Measurements from ENCODE around the gene MPI.

Gene MPI

GRCh38 chr15:74889883-74890664 is at the start of gene MPI:
Gene MPI, plus strand, starts transcription at chr15:74890042. Its CDS starts 32 bp downstream, at chr15:74890074.
- Histone ChIP-seq H3K4me1 (ENCODE audit: control insufficient read depth in 5 of 5, insufficient read depth in 5 of 5, low read length in 5 of 5) (peaks cover 6 to 28% (median 24%) of the 10 kb centered on the region in 5 donors), H3K36me3 (ENCODE audit: control insufficient read depth in 5 of 5, insufficient read depth in 5 of 5, low read length in 5 of 5) (peaks cover 0 to 22% (median 19%) of the 10 kb centered on the region in 5 donors), H3K27me3 (ENCODE audit: control insufficient read depth in 5 of 5, insufficient read depth in 4 of 5, low read length in 5 of 5) (no peaks in the 10 kb centered on the region), H3K9ac (ENCODE audit: low read length in 5 of 5) (peak within 1 kb of the TSS; percentile 69 to 97 (median 91)), H3K9me3 (ENCODE audit: control insufficient read depth in 5 of 5, low read length in 5 of 5) (no peaks in the 10 kb centered on the region), H3K4me3 (ENCODE audit: low read depth in 1 of 5, low read length in 5 of 5) (peak within 1 kb of the TSS; percentile 92 to 96 (median 95)), H3K27ac (ENCODE audit: low read depth, low read length) (peak within 1 kb of the TSS; percentile 61)

GRCh38 chr15:74840851-74841775 is 48.7 kb upstream of the MPI start:
- H3K4me1 ChIP-seq (ENCODE audit: control insufficient read depth in 5 of 5, insufficient read depth in 5 of 5, low read length in 5 of 5): peaks cover 2 to 36% (median 24%) of the 10 kb centered on the region in 5 donors

GRCh38 chr15:74841891-74842373 is 47.9 kb upstream of the MPI start:
- Histone ChIP-seq H3K9ac (ENCODE audit: low read length in 5 of 5) (peak overlapping the region in 3 of 5 donors; percentile 83 to 94 (median 86)), H3K27me3 (ENCODE audit: control insufficient read depth in 5 of 5, insufficient read depth in 4 of 5, low read length in 5 of 5) (no peaks in the 10 kb centered on the region), H3K27ac (ENCODE audit: low read depth, low read length) (no peak overlapping the region), H3K4me1 (ENCODE audit: control insufficient read depth in 5 of 5, insufficient read depth in 5 of 5, low read length in 5 of 5) (peaks cover 2 to 36% (median 24%) of the 10 kb centered on the region in 5 donors), H3K9me3 (ENCODE audit: control insufficient read depth in 5 of 5, low read length in 5 of 5) (no peaks in the 10 kb centered on the region), H3K36me3 (ENCODE audit: control insufficient read depth in 5 of 5, insufficient read depth in 5 of 5, low read length in 5 of 5) (peaks cover 0 to 54% (median 36%) of the 10 kb centered on the region in 5 donors), H3K4me3 (ENCODE audit: low read depth in 1 of 5, low read length in 5 of 5) (peak overlapping the region; percentile 86 to 95 (median 93))

More at GRCh38 chr15:74840851-74841775, 48.7 kb upstream of the MPI start:
- Histone ChIP-seq H3K4me3 (ENCODE audit: low read depth in 1 of 5, low read length in 5 of 5) (no peak overlapping the region), H3K36me3 (ENCODE audit: control insufficient read depth in 5 of 5, insufficient read depth in 5 of 5, low read length in 5 of 5) (peaks cover 0 to 59% (median 41%) of the 10 kb centered on the region in 5 donors), H3K27ac (ENCODE audit: low read depth, low read length) (no peak overlapping the region), H3K9ac (ENCODE audit: low read length in 5 of 5) (peak overlapping the region in 1 of 5 donors; percentile 27), H3K27me3 (ENCODE audit: control insufficient read depth in 5 of 5, insufficient read depth in 4 of 5, low read length in 5 of 5) (no peaks in the 10 kb centered on the region), H3K9me3 (ENCODE audit: control insufficient read depth in 5 of 5, low read length in 5 of 5) (no peaks in the 10 kb centered on the region)

GRCh38 chr15:74842581-74843444 is 47.0 kb upstream of the MPI start, which contains the start of gene ULK3:
Gene ULK3, minus strand, starts transcription at chr15:74843156. Its CDS starts 51 bp downstream, at chr15:74843105.
- peaks cover 0 to 54% (median 37%) of the 10 kb centered on the region in 5 donors for H3K36me3 ChIP-seq (ENCODE audit: control insufficient read depth in 5 of 5, insufficient read depth in 5 of 5, low read length in 5 of 5)
- peak within 1 kb of the TSS; percentile 83 to 94 (median 91) for H3K9ac ChIP-seq (ENCODE audit: low read length in 5 of 5)
- H3K9me3 ChIP-seq (ENCODE audit: control insufficient read depth in 5 of 5, low read length in 5 of 5): no peaks in the 10 kb centered on the region
- H3K4me3 ChIP-seq (ENCODE audit: low read depth in 1 of 5, low read length in 5 of 5): peak within 1 kb of the TSS; percentile 86 to 95 (median 93)
- H3K4me1 ChIP-seq (ENCODE audit: control insufficient read depth in 5 of 5, insufficient read depth in 5 of 5, low read length in 5 of 5): peaks cover 2 to 36% (median 27%) of the 10 kb centered on the region in 5 donors
- H3K27me3 ChIP-seq (ENCODE audit: control insufficient read depth in 5 of 5, insufficient read depth in 4 of 5, low read length in 5 of 5): no peaks in the 10 kb centered on the region
- peak within 1 kb of the TSS; percentile 84 for H3K27ac ChIP-seq (ENCODE audit: low read depth, low read length)

GRCh38 chr15:74843445-74843828 is 46.4 kb upstream of the MPI start:
- no peaks in the 10 kb centered on the region for H3K27me3 ChIP-seq (ENCODE audit: control insufficient read depth in 5 of 5, insufficient read depth in 4 of 5, low read length in 5 of 5)
- peak overlapping the region; percentile 84 for H3K27ac ChIP-seq (ENCODE audit: low read depth, low read length)
- H3K9ac ChIP-seq (ENCODE audit: low read length in 5 of 5): peak overlapping the region; percentile 30 to 86 (median 81)
- peaks cover 0 to 54% (median 39%) of the 10 kb centered on the region in 5 donors for H3K36me3 ChIP-seq (ENCODE audit: control insufficient read depth in 5 of 5, insufficient read depth in 5 of 5, low read length in 5 of 5)
- no peaks in the 10 kb centered on the region for H3K9me3 ChIP-seq (ENCODE audit: control insufficient read depth in 5 of 5, low read length in 5 of 5)
- peaks cover 2 to 36% (median 27%) of the 10 kb centered on the region in 5 donors for H3K4me1 ChIP-seq (ENCODE audit: control insufficient read depth in 5 of 5, insufficient read depth in 5 of 5, low read length in 5 of 5)
- peak overlapping the region; percentile 60 to 95 (median 88) for H3K4me3 ChIP-seq (ENCODE audit: low read depth in 1 of 5, low read length in 5 of 5)

- H3K36me3 ChIP-seq (ENCODE audit: control insufficient read depth in 5 of 5, insufficient read depth in 5 of 5, low read length in 5 of 5): peaks cover 0 to 54% (median 39%) of the 10 kb centered on the region in 5 donors
- peak overlapping the region in 3 of 5 donors; percentile 60 to 95 (median 88) for H3K4me3 ChIP-seq (ENCODE audit: low read depth in 1 of 5, low read length in 5 of 5)
- peak overlapping the region; percentile 84 for H3K27ac ChIP-seq (ENCODE audit: low read depth, low read length)
- H3K9me3 ChIP-seq (ENCODE audit: control insufficient read depth in 5 of 5, low read length in 5 of 5): no peaks in the 10 kb centered on the region
- peaks cover 2 to 36% (median 27%) of the 10 kb centered on the region in 5 donors for H3K4me1 ChIP-seq (ENCODE audit: control insufficient read depth in 5 of 5, insufficient read depth in 5 of 5, low read length in 5 of 5)
- no peaks in the 10 kb centered on the region for H3K27me3 ChIP-seq (ENCODE audit: control insufficient read depth in 5 of 5, insufficient read depth in 4 of 5, low read length in 5 of 5)
- H3K9ac ChIP-seq (ENCODE audit: low read length in 5 of 5): peak overlapping the region; percentile 30 to 86 (median 81)
Measured at GRCh38 chr15:74843891-74844299, 45.9 kb upstream of the MPI start.

GRCh38 chr15:74844319-74845207 is 45.3 kb upstream of the MPI start:
- Histone ChIP-seq H3K4me1 (ENCODE audit: control insufficient read depth in 5 of 5, insufficient read depth in 5 of 5, low read length in 5 of 5) (peaks cover 2 to 36% (median 27%) of the 10 kb centered on the region in 5 donors), H3K27me3 (ENCODE audit: control insufficient read depth in 5 of 5, insufficient read depth in 4 of 5, low read length in 5 of 5) (no peaks in the 10 kb centered on the region), H3K9ac (ENCODE audit: low read length in 5 of 5) (peak overlapping the region in 3 of 5 donors; percentile 20 to 84 (median 30)), H3K9me3 (ENCODE audit: control insufficient read depth in 5 of 5, low read length in 5 of 5) (no peaks in the 10 kb centered on the region), H3K27ac (ENCODE audit: low read depth, low read length) (peak overlapping the region; percentile 84), H3K36me3 (ENCODE audit: control insufficient read depth in 5 of 5, insufficient read depth in 5 of 5, low read length in 5 of 5) (peaks cover 0 to 53% (median 36%) of the 10 kb centered on the region in 5 donors), H3K4me3 (ENCODE audit: low read depth in 1 of 5, low read length in 5 of 5) (no peak overlapping the region)

GRCh38 chr15:74845208-74845568 is 44.7 kb upstream of the MPI start:
- Histone ChIP-seq H3K27me3 (ENCODE audit: control insufficient read depth in 5 of 5, insufficient read depth in 4 of 5, low read length in 5 of 5) (no peaks in the 10 kb centered on the region), H3K27ac (ENCODE audit: low read depth, low read length) (no peak overlapping the region), H3K4me1 (ENCODE audit: control insufficient read depth in 5 of 5, insufficient read depth in 5 of 5, low read length in 5 of 5) (peaks cover 2 to 36% (median 27%) of the 10 kb centered on the region in 5 donors), H3K4me3 (ENCODE audit: low read depth in 1 of 5, low read length in 5 of 5) (no peak overlapping the region), H3K9me3 (ENCODE audit: control insufficient read depth in 5 of 5, low read length in 5 of 5) (no peaks in the 10 kb centered on the region), H3K36me3 (ENCODE audit: control insufficient read depth in 5 of 5, insufficient read depth in 5 of 5, low read length in 5 of 5) (peaks cover 0 to 53% (median 40%) of the 10 kb centered on the region in 5 donors), H3K9ac (ENCODE audit: low read length in 5 of 5) (peak overlapping the region in 1 of 5 donors; percentile 28)
